HFFc6 (cell line): ENCODE results near the gene MIF4GD. TPM values are rescaled to one million over a fixed set of nuclear protein-coding genes. Genes with fewer than 3 reads are reported as not detected.

ENCODE experiments used
- DNase-seq: peaks from one replicate; pipeline ENCODE4 v3.0.0-alpha.2; 2018
- H3K27ac Mint-ChIP-seq: 2 replicates; pipeline ENCODE4 v1.8.0; 2020; ENCODE audit warnings: mild to moderate bottlenecking, mixed read lengths
- H3K27me3 Mint-ChIP-seq: 2 replicates; pipeline ENCODE4 v1.8.0; 2021; ENCODE audit warnings: mild to moderate bottlenecking, moderate library complexity, mixed read lengths; ENCODE audit not compliant: insufficient read depth
- H3K36me3 Mint-ChIP-seq: 2 replicates; pipeline ENCODE4 v1.8.0; 2021; ENCODE audit warnings: low read depth, mixed read lengths
- H3K4me1 Mint-ChIP-seq: 2 replicates; pipeline ENCODE4 v1.8.0; 2020; ENCODE audit warnings: low read depth, mixed read lengths
- H3K4me3 Mint-ChIP-seq: 2 replicates; pipeline ENCODE4 v1.8.0; 2020; ENCODE audit warnings: mild to moderate bottlenecking, moderate library complexity, mixed read lengths
- H3K9me3 Mint-ChIP-seq: 2 replicates; pipeline ENCODE4 v1.8.0; 2020; ENCODE audit warnings: mild to moderate bottlenecking, mixed read lengths
- total RNA-seq, 6 experiments: library from RNA; stranded (reverse); fragmentation: NEBNext Ultra II Directional; extraction: Animal tissue kit (Norgen Biotek cat#: 25700); gene quantifications; 2 replicates in 1 of 6; 3 replicates in 5 of 6; pipeline ENCODE4 v1.2.3, GENCODE V29; 2021
- TF ChIP-seq, protein P1 (sequence below): fragments of 200-600 bp; sonication (generic); IDR thresholded peaks from 2 replicates; pipeline ENCODE4 v1.5.0; 2021; ENCODE audit warnings: antibody characterized with exemption, mild to moderate bottlenecking

Gene MIF4GD
- total RNA-seq, 6 experiments from 2014 or later = 8.8 to 10.8 (median 10.0) TPM

DNA sequence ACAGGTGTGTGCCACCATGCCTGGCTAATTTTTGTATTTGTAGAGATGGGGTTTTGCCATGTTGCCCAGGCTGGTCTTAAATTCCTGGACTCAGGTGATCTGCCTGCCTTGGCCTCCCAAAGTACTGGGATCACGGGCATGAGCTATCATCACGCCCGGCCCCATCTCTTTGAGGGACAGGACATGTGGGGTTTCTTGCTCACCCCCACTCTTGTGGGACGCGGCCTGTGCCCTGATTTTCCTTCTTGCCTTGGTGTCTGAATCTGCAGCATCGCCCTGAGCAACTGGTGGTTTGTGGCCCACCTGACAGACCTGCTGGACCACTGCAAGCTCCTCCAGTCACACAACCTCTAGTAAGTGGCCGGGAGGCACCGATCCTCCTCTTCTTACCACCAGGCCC lies 40.0 kb downstream of the MIF4GD start:
- TF ChIP-seq, protein P1, sequence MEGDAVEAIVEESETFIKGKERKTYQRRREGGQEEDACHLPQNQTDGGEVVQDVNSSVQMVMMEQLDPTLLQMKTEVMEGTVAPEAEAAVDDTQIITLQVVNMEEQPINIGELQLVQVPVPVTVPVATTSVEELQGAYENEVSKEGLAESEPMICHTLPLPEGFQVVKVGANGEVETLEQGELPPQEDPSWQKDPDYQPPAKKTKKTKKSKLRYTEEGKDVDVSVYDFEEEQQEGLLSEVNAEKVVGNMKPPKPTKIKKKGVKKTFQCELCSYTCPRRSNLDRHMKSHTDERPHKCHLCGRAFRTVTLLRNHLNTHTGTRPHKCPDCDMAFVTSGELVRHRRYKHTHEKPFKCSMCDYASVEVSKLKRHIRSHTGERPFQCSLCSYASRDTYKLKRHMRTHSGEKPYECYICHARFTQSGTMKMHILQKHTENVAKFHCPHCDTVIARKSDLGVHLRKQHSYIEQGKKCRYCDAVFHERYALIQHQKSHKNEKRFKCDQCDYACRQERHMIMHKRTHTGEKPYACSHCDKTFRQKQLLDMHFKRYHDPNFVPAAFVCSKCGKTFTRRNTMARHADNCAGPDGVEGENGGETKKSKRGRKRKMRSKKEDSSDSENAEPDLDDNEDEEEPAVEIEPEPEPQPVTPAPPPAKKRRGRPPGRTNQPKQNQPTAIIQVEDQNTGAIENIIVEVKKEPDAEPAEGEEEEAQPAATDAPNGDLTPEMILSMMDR = no peak
- no peak overlapping the region for H3K27ac Mint-ChIP-seq
- H3K9me3 Mint-ChIP-seq = no peaks in the 10 kb centered on the region
- no peak overlapping the region for H3K4me3 Mint-ChIP-seq
- H3K36me3 Mint-ChIP-seq = peaks cover 22% of the 10 kb centered on the region
- no peaks in the 10 kb centered on the region for H3K4me1 Mint-ChIP-seq
- H3K27me3 Mint-ChIP-seq = peaks cover 2% of the 10 kb centered on the region
- DNase-seq = no peak

DNA sequence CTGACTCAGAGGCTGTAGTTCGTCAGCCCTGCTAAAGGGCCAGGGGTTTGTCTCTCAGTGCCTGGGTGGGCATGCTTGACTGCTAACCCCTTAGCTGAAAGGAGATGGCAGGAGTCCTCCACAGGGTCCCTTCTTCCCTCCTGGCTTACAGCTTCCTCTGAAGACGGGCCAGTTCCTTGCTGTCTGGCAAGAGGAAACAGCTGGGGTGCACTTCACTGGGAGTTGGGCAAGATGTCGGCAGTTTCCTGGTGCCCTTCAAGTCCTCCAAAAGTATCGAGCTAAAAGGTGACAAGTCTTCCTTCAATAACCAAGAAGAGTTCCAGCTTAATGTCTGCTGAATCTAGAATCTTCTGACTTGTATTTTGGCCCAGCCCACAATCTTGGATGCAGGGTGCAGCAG lies 42.2 kb downstream of the MIF4GD start:
- peaks cover 13% of the 10 kb centered on the region; the same call in 1 of the 2 replicates for H3K36me3 Mint-ChIP-seq
- DNase-seq = no peak
- H3K27me3 Mint-ChIP-seq = no peaks in the 10 kb centered on the region
- no peaks in the 10 kb centered on the region for H3K9me3 Mint-ChIP-seq
- TF ChIP-seq, protein P1 = no peak
- H3K4me3 Mint-ChIP-seq = no peak overlapping the region
- no peaks in the 10 kb centered on the region for H3K4me1 Mint-ChIP-seq
- no peak overlapping the region for H3K27ac Mint-ChIP-seq

DNA sequence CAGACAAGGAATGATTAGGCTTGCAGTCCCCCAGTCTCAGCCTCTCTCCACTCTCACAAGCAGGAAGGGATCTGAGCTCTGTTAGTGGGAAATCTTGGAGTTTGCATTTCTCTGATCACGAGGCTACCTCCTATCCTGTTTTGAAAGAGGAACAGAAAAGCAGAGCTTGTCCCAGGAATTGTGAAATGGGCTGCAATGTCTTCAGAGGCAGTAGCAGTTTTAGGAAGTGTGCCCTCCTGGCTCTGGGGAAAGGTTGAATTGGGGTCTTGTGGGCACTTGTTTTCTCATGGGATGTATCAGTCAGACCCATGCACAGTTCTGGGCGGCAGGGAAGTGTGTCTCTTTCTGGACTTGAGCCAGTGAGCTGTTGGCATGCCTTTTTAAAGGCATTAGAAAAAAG lies 42.7 kb downstream of the MIF4GD start:
- Mint-ChIP-seq H3K36me3 (peaks cover 13% of the 10 kb centered on the region; the same call in 1 of the 2 replicates), H3K27ac (no peak overlapping the region), H3K4me1 (no peaks in the 10 kb centered on the region), H3K9me3 (no peaks in the 10 kb centered on the region), H3K4me3 (no peak overlapping the region), H3K27me3 (no peaks in the 10 kb centered on the region)
- no peak for DNase-seq
- TF ChIP-seq, protein P1 = no peak

DNA sequence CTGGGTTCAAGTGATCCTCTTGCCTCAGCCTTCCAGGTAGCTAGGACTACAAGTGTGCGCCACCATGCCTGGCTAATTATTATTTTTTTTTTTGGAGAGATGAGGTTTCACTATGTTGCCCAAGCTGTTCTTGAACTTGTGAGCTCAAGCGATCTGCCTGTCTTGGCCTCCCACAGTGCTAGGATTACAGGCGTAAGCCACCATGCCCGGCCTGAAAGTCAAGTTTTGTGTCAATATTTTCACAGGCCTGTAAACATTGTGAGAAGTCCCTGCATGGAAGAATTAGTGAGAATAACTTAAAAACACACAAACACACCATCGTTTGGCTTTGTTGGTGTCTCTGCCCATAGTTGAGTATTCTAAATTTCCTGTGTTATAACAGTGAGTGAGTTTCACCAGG lies 43.3 kb downstream of the MIF4GD start:
- Mint-ChIP-seq H3K9me3 (no peaks in the 10 kb centered on the region), H3K27ac (no peak overlapping the region), H3K4me1 (no peaks in the 10 kb centered on the region), H3K36me3 (peaks cover 9% of the 10 kb centered on the region; the same call in 1 of the 2 replicates), H3K4me3 (no peak overlapping the region), H3K27me3 (no peaks in the 10 kb centered on the region)
- DNase-seq = no peak
- TF ChIP-seq, protein P1 = no peak

DNA sequence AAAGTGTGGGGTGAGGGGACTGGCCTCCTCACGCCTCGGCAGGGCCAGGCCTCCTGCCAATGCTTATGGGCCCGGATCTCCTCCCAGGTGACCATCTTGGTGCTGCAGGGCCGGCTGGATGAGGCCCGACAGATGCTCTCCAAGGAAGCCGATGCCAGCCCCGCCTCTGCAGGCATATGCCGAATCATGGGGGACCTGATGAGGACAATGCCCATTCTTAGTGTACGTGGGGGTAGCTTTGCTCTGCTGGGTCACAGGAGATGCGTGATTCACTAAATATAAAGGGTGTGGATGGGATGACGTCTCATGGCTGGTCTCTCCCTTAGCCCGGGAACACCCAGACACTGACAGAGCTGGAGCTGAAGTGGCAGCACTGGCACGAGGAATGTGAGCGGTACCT lies 46.0 kb downstream of the MIF4GD start:
- peaks cover 8% of the 10 kb centered on the region; the same call in 1 of the 2 replicates for H3K36me3 Mint-ChIP-seq
- H3K27ac Mint-ChIP-seq = no peak overlapping the region; the same call in 1 of the 2 replicates
- H3K27me3 Mint-ChIP-seq = no peaks in the 10 kb centered on the region; the same call in 1 of the 2 replicates
- H3K4me1 Mint-ChIP-seq = no peaks in the 10 kb centered on the region
- DNase-seq = no peak
- no peaks in the 10 kb centered on the region for H3K9me3 Mint-ChIP-seq
- TF ChIP-seq, protein P1 = no peak
- H3K4me3 Mint-ChIP-seq = no peak overlapping the region

DNA sequence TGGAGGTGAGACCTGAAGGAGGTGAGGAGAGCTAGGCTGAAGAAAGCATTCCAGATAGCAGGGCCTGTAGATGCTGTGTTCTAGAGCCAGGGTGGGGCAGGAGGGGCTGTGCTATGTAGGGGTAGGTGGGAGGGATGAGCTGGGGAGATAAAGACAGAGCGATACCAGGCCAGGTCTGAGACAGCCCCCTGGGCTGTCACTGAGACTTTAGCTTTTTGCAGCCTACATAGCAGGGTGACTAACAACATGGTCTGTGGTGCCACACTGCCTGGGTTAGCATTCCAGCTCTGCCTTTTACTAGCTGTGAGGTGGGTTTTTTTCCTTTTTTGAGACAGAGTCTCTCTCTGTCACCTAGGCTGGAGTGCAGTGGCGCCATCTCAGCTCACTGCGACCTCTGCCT lies 51.2 kb downstream of the MIF4GD start:
- Mint-ChIP-seq H3K4me1 (no peaks in the 10 kb centered on the region), H3K27me3 (no peaks in the 10 kb centered on the region; the same call in 1 of the 2 replicates), H3K4me3 (no peak overlapping the region), H3K36me3 (peaks cover 24% of the 10 kb centered on the region), H3K9me3 (no peaks in the 10 kb centered on the region), H3K27ac (no peak overlapping the region)
- TF ChIP-seq, protein P1 = no peak
- no peak for DNase-seq
